CD4-positive, alpha-beta T cell treated with Interleukin-2 at 100 ng/mL for 4 hours (primary cell): ENCODE results near the gene TMF1.

Experiments used
- DNase-seq: peaks from one replicate; pipeline ENCODE4 v3.0.0-alpha.2; 2020; ENCODE audit warnings: low spot score

TMF1 gene

DNA sequence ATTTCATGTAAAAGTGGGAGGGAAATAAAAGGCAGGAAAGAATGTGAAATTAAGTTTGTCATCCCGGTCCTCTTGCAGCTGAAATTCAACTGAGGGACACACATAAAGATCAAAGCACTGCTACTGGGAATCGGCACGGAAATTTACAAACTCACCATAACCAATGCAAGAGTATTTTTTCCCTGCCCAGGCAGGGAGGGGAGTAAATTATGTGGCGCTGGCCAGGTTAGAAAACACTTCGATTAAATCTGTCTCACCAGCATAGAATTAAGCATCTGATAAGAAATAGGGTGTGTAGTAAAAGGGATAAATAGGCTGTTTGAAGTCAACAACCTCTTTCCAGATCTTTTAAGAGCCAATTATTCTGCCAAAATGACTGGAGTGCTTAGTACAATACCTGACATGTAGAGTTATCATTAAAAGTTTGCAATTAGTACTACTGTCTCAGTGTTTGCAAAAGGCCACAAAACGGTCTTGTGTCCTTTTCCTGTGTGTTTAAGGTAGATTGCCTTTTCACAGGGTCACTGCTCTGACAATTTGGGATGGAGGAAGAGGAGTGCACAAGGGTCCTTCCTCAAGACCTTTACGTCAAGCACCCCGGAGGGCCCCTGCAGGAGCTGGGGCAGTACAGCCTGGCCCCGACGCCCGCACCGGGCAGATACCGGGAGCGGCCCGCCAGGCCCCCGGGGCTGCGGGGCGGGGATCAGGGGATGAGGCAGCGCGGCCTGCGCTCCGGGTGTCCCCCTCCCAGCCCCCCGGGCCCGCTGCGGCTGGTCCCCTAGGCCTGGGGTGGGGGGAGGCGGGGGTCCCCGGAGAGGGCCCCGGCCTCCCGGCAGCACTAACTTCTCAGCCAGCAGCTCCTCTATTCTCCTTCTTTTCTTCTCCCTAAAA lies 27.4 kb upstream of the TMF1 start:
- DNase-seq = peak; percentile 29

DNA sequence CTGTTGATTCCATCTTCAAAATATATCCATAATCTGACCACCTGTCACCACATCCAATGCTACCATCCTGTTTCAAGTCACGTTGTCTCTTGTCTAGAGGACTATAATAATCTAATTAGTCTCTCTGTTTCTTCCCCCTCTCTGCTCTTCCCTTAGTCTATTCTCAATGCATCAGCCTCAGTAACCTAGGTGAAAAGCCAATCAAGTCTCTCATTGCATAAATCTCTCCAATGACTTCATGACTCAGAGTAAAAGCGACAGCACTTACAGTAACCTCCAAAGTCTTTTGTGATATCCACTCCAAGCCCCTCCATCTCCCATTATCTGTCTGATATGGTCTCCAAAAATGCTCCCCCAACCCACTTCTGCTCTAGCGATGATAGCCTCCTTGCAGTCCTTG lies 20.8 kb upstream of the TMF1 start:
- no peak for DNase-seq

GRCh38 chr3:69066121-69066520 lies 14.0 kb upstream of the TMF1 start:
- no peak for DNase-seq

DNA sequence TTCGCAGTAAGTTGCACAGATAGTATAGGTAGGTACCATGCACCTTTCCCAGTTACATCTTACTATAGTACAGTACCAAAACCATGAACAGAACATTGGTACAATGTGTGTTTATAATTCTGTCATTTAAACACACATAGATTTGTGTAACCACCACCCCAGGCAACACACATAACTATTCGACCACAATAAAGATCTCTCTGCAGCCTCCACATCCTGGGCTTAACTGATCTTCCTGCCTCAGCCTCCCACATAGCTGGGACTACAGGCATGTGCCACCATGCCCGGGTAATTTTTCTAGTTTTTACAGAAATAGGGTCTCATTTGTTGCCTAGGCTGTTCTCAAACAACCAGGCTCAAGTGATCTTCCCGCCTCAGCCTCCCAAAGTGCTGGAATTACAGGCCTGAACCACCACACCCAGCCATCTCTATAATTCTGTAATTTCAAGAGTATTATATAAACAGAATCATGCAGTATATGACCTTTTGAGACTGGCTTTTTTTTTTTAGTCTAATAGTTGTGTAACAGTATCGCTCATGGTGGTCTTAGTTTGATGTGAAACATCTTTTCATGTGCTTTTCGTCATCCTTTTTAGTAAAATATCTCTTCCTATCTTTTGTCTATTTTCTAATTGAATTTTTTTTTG lies 13.3 kb upstream of the TMF1 start:
- DNase-seq = peak; percentile 44

- DNase-seq = peak; percentile 69
Observed at GRCh38 chr3:69063636-69064035, 11.5 kb upstream of the TMF1 start.

DNA sequence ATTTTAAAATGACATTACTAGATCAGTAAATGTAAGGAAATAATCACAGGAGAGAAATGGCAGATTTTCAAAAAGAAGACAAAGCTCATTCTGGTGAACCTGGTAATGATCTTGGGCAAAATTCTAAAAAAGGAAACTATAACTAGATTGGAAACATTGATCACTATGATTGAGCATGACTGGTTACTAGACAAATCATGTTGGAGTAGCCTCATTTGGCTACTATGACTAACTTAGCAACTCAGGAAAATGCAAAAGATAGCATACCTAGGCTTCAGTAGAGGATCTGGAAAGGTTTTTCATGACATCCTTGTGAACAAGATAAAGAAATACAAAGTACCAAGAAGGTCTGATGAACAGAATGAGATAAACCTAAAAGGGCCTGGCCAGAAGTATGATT lies 7.6 kb upstream of the TMF1 start:
- no peak for DNase-seq

- DNase-seq = no peak
Observed at GRCh38 chr3:69058947-69059224, 6.8 kb upstream of the TMF1 start.

- peak; percentile 45 for DNase-seq
Observed at GRCh38 chr3:69058180-69058946, 6.2 kb upstream of the TMF1 start.

DNA sequence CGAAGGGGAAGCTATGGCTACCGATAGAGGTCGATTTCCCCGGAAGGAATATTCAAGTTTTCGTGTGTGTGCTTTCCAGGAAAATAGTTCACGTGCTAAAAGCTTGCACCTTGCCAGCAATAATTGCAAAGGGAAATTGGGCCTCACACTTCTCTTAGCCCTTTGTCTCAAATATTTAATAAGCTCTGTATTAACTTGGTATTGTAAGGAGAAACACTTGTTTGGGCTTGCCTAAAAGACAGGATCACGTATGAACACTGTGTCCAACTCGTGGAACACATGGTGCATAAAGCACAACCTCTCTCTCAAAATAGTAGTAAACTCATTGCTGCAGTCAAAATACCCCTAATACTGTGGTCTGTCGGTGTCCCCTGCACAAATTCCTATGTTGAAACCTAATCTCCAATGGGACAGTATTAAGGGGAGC lies 352 bp upstream of the TMF1 start:
- no peak for DNase-seq

DNA sequence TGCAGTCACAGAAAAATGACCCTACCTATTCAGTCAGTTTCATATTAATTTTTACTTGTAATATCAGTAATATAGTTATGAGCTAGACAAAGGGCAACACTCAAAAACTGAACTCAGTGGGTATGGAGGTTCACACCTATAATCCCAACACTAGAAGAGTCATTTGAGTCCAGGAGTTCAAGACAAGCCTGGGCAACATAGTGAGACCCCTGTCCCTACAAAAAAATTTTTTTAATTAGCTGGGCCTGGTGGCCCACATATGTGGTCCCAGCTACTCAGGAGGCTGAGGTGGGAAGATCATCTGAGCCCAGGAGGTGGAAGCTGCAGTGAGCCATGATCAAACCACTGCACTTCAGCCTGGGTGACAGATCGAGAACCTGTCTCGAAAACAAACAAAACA lies 3.1 kb downstream of the TMF1 start:
- no peak for DNase-seq

- no peak for DNase-seq
Observed at GRCh38 chr3:69044608-69045007, 7.5 kb downstream of the TMF1 start.

DNA sequence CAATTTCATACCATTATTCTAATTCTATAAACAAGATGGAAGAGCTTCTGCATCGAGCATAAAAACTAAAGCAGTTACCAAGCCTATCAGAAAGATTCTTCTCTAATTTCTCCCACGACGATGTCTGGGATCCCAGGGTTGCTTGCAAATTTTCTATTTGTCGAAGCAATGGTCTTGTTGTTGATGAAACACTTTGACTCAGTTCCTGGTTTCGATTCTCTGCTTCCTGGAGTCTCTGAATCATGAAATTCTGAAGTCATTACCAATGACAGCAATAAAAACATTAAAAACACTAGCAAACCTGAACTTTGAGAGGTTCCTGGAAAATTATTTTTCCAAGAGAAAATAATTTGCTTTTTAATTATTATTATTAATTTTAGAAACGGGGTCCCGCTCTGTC lies 18.7 kb downstream of the TMF1 start:
- DNase-seq = no peak

GRCh38 chr3:69032737-69033136 lies 19.4 kb downstream of the TMF1 start:
- DNase-seq = no peak

- no peak for DNase-seq
Observed at GRCh38 chr3:69032142-69032541, 20.0 kb downstream of the TMF1 start.

DNA sequence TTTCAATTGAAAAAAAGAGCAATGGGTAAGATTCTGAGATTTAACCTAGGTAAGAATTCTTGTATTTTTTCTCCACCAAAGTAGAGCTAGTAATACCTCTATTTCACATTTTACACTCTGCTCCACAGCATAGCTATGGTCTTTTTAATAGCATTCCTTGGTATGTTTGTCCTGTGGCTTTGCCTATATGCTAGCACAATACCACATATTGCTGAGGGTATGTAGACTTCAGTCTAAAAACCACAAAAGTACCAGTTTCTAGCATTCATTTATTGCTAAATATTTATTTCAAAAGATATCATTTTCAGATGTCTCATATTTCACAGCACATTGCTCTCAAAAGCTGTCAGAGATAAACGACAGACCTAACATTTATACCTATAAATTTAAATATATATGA lies 20.5 kb downstream of the TMF1 start:
- DNase-seq = no peak

GRCh38 chr3:69020857-69021256 lies 31.3 kb downstream of the TMF1 start:
- DNase-seq = no peak

GRCh38 chr3:69020424-69020823 lies 31.7 kb downstream of the TMF1 start:
- DNase-seq = peak; percentile 6

DNA sequence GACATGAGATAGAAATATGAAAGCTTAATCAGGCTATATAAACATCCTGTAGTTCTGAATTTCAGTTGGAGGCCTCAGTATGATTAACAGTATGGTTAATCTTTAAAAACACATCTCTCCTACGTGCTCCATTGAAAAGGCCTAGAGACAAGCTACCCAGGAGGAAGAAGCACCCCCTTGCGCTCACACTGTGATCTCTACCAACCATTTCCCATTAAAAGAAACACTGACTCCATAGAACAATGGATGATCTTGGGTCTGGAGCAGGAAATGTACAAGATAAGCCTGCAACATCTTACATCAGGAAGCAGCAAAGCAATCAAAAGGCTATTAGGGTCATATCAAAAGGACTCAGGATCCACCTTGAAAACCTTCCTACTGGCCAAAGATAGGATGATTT lies 35.2 kb downstream of the TMF1 start:
- DNase-seq = no peak

- DNase-seq = no peak
Observed at GRCh38 chr3:69016102-69016501, 36.0 kb downstream of the TMF1 start.

- no peak for DNase-seq
Observed at GRCh38 chr3:69014022-69014580, 38.0 kb downstream of the TMF1 start.

DNA sequence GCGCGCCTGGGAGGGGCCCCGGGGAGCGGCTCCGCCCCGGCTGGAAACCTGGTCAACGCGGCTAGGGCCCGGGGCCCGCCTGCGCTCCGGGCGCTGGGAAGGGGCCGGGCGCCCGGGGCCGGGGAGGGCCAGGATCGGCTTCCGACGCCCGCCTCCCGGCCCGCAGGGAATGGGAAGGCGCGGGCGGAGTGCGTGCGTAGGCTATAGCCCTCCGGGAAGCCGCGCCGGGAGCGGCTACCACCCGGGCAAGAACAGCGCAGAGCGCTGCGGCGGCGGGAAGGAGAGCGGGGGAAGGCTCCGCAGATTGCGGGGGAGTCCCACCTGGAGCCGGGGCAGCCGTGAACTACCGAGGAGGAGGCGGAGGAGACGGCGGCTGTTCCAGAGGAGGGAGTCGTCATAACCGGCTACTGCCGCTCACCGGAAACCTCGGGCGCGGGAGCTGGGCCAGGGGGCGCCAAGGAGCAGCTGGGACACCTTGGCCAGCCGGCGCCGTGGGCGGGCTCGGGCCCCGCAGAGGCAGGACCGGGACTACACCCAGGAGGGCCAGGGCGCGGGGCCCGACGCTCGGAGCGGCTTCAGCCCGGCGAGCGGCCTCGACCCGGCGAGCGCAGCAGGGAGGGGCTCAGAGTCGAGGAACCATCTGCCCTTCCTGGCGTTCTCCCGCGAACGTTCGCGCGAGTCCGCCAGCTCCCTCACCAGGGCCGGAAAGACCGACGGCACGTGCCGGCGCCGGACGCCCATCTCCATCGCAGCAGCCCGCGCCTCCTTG lies 38.7 kb downstream of the TMF1 start, which contains the start of gene EOGT:
Gene EOGT (minus strand): TSS at position 432 of the 769 bp plus-strand sequence. CDS start 3,838 bp downstream, outside the sequence.
- DNase-seq = peak; percentile 80

DNA sequence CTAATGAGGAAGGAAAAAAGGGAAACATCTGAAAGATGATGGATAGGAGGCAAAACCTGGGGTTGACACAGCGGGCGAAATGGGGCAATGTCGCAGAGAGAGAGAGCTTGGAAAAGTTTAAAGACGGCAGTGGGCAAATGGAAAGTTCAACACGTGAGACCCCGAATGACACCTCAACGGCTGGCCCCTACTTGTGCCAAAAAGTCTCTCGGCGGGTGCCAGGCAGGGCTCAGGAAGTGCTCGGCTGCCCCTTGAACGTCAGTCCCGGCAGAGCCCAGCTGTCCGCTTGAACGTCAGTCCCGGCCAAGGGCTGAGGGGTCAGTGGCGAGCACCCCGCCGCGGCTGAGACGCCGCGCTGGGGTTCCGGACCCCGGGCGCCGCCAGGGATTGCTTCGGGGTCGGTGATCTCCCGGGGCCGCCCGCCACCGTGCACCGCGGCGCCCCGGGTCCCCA lies 39.3 kb downstream of the TMF1 start:
- DNase-seq = peak; percentile 3
